Measurements from ENCODE around the gene GSC2.

GSC2 gene

GRCh38 chr22:19182472-19183157, 32.5 kb upstream of the GSC2 start:
- H3K27me3 Mint-ChIP-seq: peaks cover 0 to 10% of the 10 kb centered on the region in 2 donors
- ATAC-seq (replicated peaks) (no peak), DNase-seq (no peak)
- H3K4me1 Mint-ChIP-seq (ENCODE audit: low read depth in 2 of 2): peaks cover 11 to 15% of the 10 kb centered on the region in 2 donors
- no peak overlapping the region for H3K4me3 Mint-ChIP-seq
- no peaks in the 10 kb centered on the region for H3K9me3 Mint-ChIP-seq
- H3K36me3 Mint-ChIP-seq (ENCODE audit: insufficient read depth): peaks cover 6% of the 10 kb centered on the region
- H3K27ac Mint-ChIP-seq: peak overlapping the region in 1 of 2 donors; percentile 66

- peaks cover 6% of the 10 kb centered on the region for H3K36me3 Mint-ChIP-seq (ENCODE audit: insufficient read depth)
- peaks cover 0 to 10% of the 10 kb centered on the region in 2 donors for H3K27me3 Mint-ChIP-seq
- no peak overlapping the region for H3K4me3 Mint-ChIP-seq
- no peaks in the 10 kb centered on the region for H3K9me3 Mint-ChIP-seq
- no peak for DNase-seq
- peak overlapping the region in 1 of 2 donors; percentile 66 for H3K27ac Mint-ChIP-seq
- H3K4me1 Mint-ChIP-seq (ENCODE audit: low read depth in 2 of 2): peaks cover 11 to 16% of the 10 kb centered on the region in 2 donors
- no peak for ATAC-seq (replicated peaks)
Measured at GRCh38 chr22:19181786-19182471, 31.8 kb upstream of the GSC2 start.

- DNase-seq (no peak), ATAC-seq (replicated peaks) (no peak)
- H3K4me3 Mint-ChIP-seq: no peak overlapping the region
- H3K4me1 Mint-ChIP-seq (ENCODE audit: low read depth in 2 of 2): peaks cover 12 to 21% of the 10 kb centered on the region in 2 donors
- H3K27ac Mint-ChIP-seq: peak overlapping the region; percentile 12 to 26
- peaks cover 4% of the 10 kb centered on the region for H3K36me3 Mint-ChIP-seq (ENCODE audit: insufficient read depth)
- H3K9me3 Mint-ChIP-seq: no peaks in the 10 kb centered on the region
- peaks cover 0 to 10% of the 10 kb centered on the region in 2 donors for H3K27me3 Mint-ChIP-seq
Measured at GRCh38 chr22:19180740-19181410, 30.8 kb upstream of the GSC2 start.

- peaks cover 7% of the 10 kb centered on the region for H3K36me3 Mint-ChIP-seq (ENCODE audit: insufficient read depth)
- no peaks in the 10 kb centered on the region for H3K9me3 Mint-ChIP-seq
- H3K27ac Mint-ChIP-seq: no peak overlapping the region
- ATAC-seq (replicated peaks): no peak
- H3K27me3 Mint-ChIP-seq: peaks cover 0 to 10% of the 10 kb centered on the region in 2 donors
- no peak overlapping the region for H3K4me3 Mint-ChIP-seq
- H3K4me1 Mint-ChIP-seq (ENCODE audit: low read depth in 2 of 2): peaks cover 12 to 21% of the 10 kb centered on the region in 2 donors
- no peak for DNase-seq
Measured at GRCh38 chr22:19180234-19180633, 30.1 kb upstream of the GSC2 start.

GRCh38 chr22:19179497-19180048, 29.5 kb upstream of the GSC2 start:
- H3K4me3 Mint-ChIP-seq: peak overlapping the region; percentile 81 to 83
- ATAC-seq (replicated peaks) (peak; percentile 52), DNase-seq (peak in 1 of 3 experiments; percentile 23)
- peak overlapping the region; percentile 62 to 70 for H3K27ac Mint-ChIP-seq
- peaks cover 0 to 4% of the 10 kb centered on the region in 2 donors for H3K27me3 Mint-ChIP-seq
- H3K4me1 Mint-ChIP-seq (ENCODE audit: low read depth in 2 of 2): peaks cover 12 to 21% of the 10 kb centered on the region in 2 donors
- H3K9me3 Mint-ChIP-seq: no peaks in the 10 kb centered on the region
- H3K36me3 Mint-ChIP-seq (ENCODE audit: insufficient read depth): peaks cover 7% of the 10 kb centered on the region

GRCh38 chr22:19178657-19179496, 28.8 kb upstream of the GSC2 start, which contains the start of gene SLC25A1:
Gene SLC25A1 (minus strand): TSS chr22:19178736. CDS start chr22:19178673, 63 bp downstream.
- Mint-ChIP-seq H3K36me3 (ENCODE audit: insufficient read depth) (peaks cover 7% of the 10 kb centered on the region), H3K4me3 (peak within 1 kb of the TSS; percentile 81 to 83), H3K4me1 (ENCODE audit: low read depth in 2 of 2) (peaks cover 12 to 21% of the 10 kb centered on the region in 2 donors)

GRCh38 chr22:19178065-19178656, 28.1 kb upstream of the GSC2 start:
- H3K9me3 Mint-ChIP-seq: no peaks in the 10 kb centered on the region
- peak overlapping the region in 1 of 2 donors; percentile 17 for H3K27ac Mint-ChIP-seq
- H3K4me3 Mint-ChIP-seq: peak overlapping the region; percentile 59 to 68
- H3K36me3 Mint-ChIP-seq (ENCODE audit: insufficient read depth): peaks cover 9% of the 10 kb centered on the region
- peaks cover 17 to 26% of the 10 kb centered on the region in 2 donors for H3K4me1 Mint-ChIP-seq (ENCODE audit: low read depth in 2 of 2)
- no peaks in the 10 kb centered on the region for H3K27me3 Mint-ChIP-seq
- DNase-seq: peak; percentile 28 to 49 (median 41)
- peak; percentile 66 for ATAC-seq (replicated peaks)

More at GRCh38 chr22:19178657-19179496, 28.8 kb upstream of the GSC2 start, which contains the start of gene SLC25A1:
- H3K27ac Mint-ChIP-seq: peak within 1 kb of the TSS; percentile 62 to 70
- peak; percentile 38 to 55 (median 52) for DNase-seq
- H3K27me3 Mint-ChIP-seq: no peaks in the 10 kb centered on the region
- no peaks in the 10 kb centered on the region for H3K9me3 Mint-ChIP-seq
- peak; percentile 71 for ATAC-seq (replicated peaks)

- Mint-ChIP-seq H3K4me3 (peak overlapping the region; percentile 59 to 68), H3K4me1 (ENCODE audit: low read depth in 2 of 2) (peaks cover 21 to 31% of the 10 kb centered on the region in 2 donors), H3K27me3 (no peaks in the 10 kb centered on the region), H3K27ac (peak overlapping the region; percentile 22 to 60), H3K9me3 (no peaks in the 10 kb centered on the region), H3K36me3 (ENCODE audit: insufficient read depth) (peaks cover 9% of the 10 kb centered on the region)
- DNase-seq (no peak), ATAC-seq (replicated peaks) (peak; percentile 2)
Measured at GRCh38 chr22:19177164-19178064, 27.3 kb upstream of the GSC2 start.

- DNase-seq: no peak
- Mint-ChIP-seq H3K4me3 (peak overlapping the region; percentile 59 to 68), H3K4me1 (ENCODE audit: low read depth in 2 of 2) (peaks cover 23 to 32% of the 10 kb centered on the region in 2 donors), H3K9me3 (no peaks in the 10 kb centered on the region), H3K36me3 (ENCODE audit: insufficient read depth) (peaks cover 14% of the 10 kb centered on the region), H3K27ac (peak overlapping the region; percentile 38 to 60), H3K27me3 (no peaks in the 10 kb centered on the region)
- ATAC-seq (replicated peaks): no peak
Measured at GRCh38 chr22:19176732-19177131, 26.6 kb upstream of the GSC2 start.

GRCh38 chr22:19176175-19176643, 26.1 kb upstream of the GSC2 start:
- Mint-ChIP-seq H3K27ac (peak overlapping the region; percentile 38 to 60), H3K27me3 (no peaks in the 10 kb centered on the region), H3K4me3 (peak overlapping the region; percentile 59 to 68), H3K36me3 (ENCODE audit: insufficient read depth) (peaks cover 17% of the 10 kb centered on the region), H3K4me1 (ENCODE audit: low read depth in 2 of 2) (peaks cover 23 to 32% of the 10 kb centered on the region in 2 donors), H3K9me3 (no peaks in the 10 kb centered on the region)
- ATAC-seq (replicated peaks): no peak
- DNase-seq: no peak

GRCh38 chr22:19175602-19176174, 25.6 kb upstream of the GSC2 start:
- Mint-ChIP-seq H3K4me3 (peak overlapping the region; percentile 41 to 68), H3K4me1 (ENCODE audit: low read depth in 2 of 2) (peaks cover 27 to 36% of the 10 kb centered on the region in 2 donors), H3K27ac (peak overlapping the region in 1 of 2 donors; percentile 60), H3K27me3 (peaks cover 0 to under 1% of the 10 kb centered on the region in 2 donors), H3K9me3 (no peaks in the 10 kb centered on the region), H3K36me3 (ENCODE audit: insufficient read depth) (peaks cover 18% of the 10 kb centered on the region)
- DNase-seq (no peak), ATAC-seq (replicated peaks) (no peak)
